Esophagus mucosa (tissue), 1 donor: ENCODE results near the gene CNNM2. TPM values are rescaled to one million over a fixed set of nuclear protein-coding genes. Genes with fewer than 3 reads are reported as not detected.
"Not testable (repeated sequence)": the region's sequence is repeated elsewhere in the genome, so short reads cannot be mapped to it uniquely, and the experiment has no call there.

Source experiments
- ATAC-seq: fragments of 200-7000 bp; cut with Tn5 transposase; one replicate; pipeline ENCODE4 v1.9.1; 2020
- total RNA-seq: library from RNA; stranded (reverse); gene quantifications from one replicate; pipeline ENCODE4 v1.2.4, GENCODE V29; 2023
- donor health status: DM: yes; HTN: yes; CAD: no.

The CNNM2 gene
- total RNA-seq, 1 donor from 2014 or later = 2.3 TPM

GRCh38 chr10:102927311-102928010, 9.4 kb downstream of the CNNM2 start:
- ATAC-seq = no peak

GRCh38 chr10:102928442-102928841, 10.3 kb downstream of the CNNM2 start:
- ATAC-seq = not testable (repeated sequence)

GRCh38 chr10:102930720-102931119, 12.6 kb downstream of the CNNM2 start:
- no peak for ATAC-seq

GRCh38 chr10:102931643-102932042, 13.5 kb downstream of the CNNM2 start:
- ATAC-seq = no peak

- no peak for ATAC-seq
Measured at GRCh38 chr10:102935505-102935904, 17.4 kb downstream of the CNNM2 start.

- no peak for ATAC-seq
Measured at GRCh38 chr10:102935939-102936605, 18.0 kb downstream of the CNNM2 start.

GRCh38 chr10:102941401-102941800, 23.3 kb downstream of the CNNM2 start:
- no peak for ATAC-seq

- no peak for ATAC-seq
Measured at GRCh38 chr10:102945449-102945848, 27.4 kb downstream of the CNNM2 start.

- ATAC-seq = no peak
Measured at GRCh38 chr10:102945962-102946361, 27.9 kb downstream of the CNNM2 start.

GRCh38 chr10:102946992-102947391, 28.9 kb downstream of the CNNM2 start:
- ATAC-seq = no peak

- ATAC-seq = no peak
Measured at GRCh38 chr10:102948176-102948575, 30.1 kb downstream of the CNNM2 start.

- ATAC-seq = no peak
Measured at GRCh38 chr10:102948786-102949185, 30.7 kb downstream of the CNNM2 start.

GRCh38 chr10:102949916-102950315, 31.8 kb downstream of the CNNM2 start:
- no peak for ATAC-seq

- no peak for ATAC-seq
Measured at GRCh38 chr10:102951316-102951715, 33.2 kb downstream of the CNNM2 start.

- no peak for ATAC-seq
Measured at GRCh38 chr10:102959360-102959759, 41.3 kb downstream of the CNNM2 start.

- ATAC-seq = no peak
Measured at GRCh38 chr10:102960157-102960556, 42.1 kb downstream of the CNNM2 start.

- no peak for ATAC-seq
Measured at GRCh38 chr10:102962267-102962666, 44.2 kb downstream of the CNNM2 start.

- no peak for ATAC-seq
Measured at GRCh38 chr10:102962951-102963755, 45.1 kb downstream of the CNNM2 start.

GRCh38 chr10:102963756-102964025, 45.6 kb downstream of the CNNM2 start:
- ATAC-seq = no peak

- ATAC-seq = not testable (repeated sequence)
Measured at GRCh38 chr10:102964064-102964463, 46.0 kb downstream of the CNNM2 start.

- ATAC-seq = no peak
Measured at GRCh38 chr10:102964713-102965112, 46.6 kb downstream of the CNNM2 start.

GRCh38 chr10:102965311-102965851, 47.3 kb downstream of the CNNM2 start:
- no peak for ATAC-seq

- ATAC-seq = no peak
Measured at GRCh38 chr10:102967123-102967522, 49.0 kb downstream of the CNNM2 start.
